SU-DHL-6 (cell line): ENCODE data around the gene ZNF763.

ENCODE experiments used
- CTCF ChIP-seq: fragments of 200-600 bp; sonication (generic); IDR thresholded peaks from one replicate; pipeline ENCODE4 v1.5.1; 2017; ENCODE audit warnings: antibody characterized with exemption, mild to moderate bottlenecking, low read length, moderate library complexity; ENCODE audit not compliant: insufficient read depth, poor library complexity, severe bottlenecking
- EZH2phosphoT487 ChIP-seq: fragments of 200-600 bp; sonication (generic), shearing (Covaris generic); conservative IDR thresholded peaks from 2 replicates; pipeline ENCODE4 v1.6.1; 2018; ENCODE audit warnings: mild to moderate bottlenecking, antibody characterized with exemption, low read length, moderate library complexity, mixed read lengths

- TF ChIP-seq CTCF = no peak
- no peak for TF ChIP-seq EZH2phosphoT487
Measured at GRCh38 chr19:11986754-11987153, 21.9 kb downstream of the ZNF763 start.
